ACHN (cell line): ENCODE data around the gene EIF2D.

Source experiments
- DNase-seq: peaks from one replicate; pipeline ENCODE4 v3.0.0-alpha.2; 2015
- in situ Hi-C: cut with HindIII; loops from 2 replicates; pipeline ENCODE4 v1.10.0; 2017; ENCODE audit warnings: low sequenced_read_pairs, low pct_ligation_motif_present, low pct_unique_long_range_greater_than_20kb

Gene EIF2D

GRCh38 chr1:206578068-206578977, 33.9 kb downstream of the EIF2D start:
- DNase-seq = no peak
- in situ Hi-C loops = no loop called here

- in situ Hi-C loops = no loop called here
Observed at GRCh38 chr1:206577626-206578025, 34.6 kb downstream of the EIF2D start.

DNA sequence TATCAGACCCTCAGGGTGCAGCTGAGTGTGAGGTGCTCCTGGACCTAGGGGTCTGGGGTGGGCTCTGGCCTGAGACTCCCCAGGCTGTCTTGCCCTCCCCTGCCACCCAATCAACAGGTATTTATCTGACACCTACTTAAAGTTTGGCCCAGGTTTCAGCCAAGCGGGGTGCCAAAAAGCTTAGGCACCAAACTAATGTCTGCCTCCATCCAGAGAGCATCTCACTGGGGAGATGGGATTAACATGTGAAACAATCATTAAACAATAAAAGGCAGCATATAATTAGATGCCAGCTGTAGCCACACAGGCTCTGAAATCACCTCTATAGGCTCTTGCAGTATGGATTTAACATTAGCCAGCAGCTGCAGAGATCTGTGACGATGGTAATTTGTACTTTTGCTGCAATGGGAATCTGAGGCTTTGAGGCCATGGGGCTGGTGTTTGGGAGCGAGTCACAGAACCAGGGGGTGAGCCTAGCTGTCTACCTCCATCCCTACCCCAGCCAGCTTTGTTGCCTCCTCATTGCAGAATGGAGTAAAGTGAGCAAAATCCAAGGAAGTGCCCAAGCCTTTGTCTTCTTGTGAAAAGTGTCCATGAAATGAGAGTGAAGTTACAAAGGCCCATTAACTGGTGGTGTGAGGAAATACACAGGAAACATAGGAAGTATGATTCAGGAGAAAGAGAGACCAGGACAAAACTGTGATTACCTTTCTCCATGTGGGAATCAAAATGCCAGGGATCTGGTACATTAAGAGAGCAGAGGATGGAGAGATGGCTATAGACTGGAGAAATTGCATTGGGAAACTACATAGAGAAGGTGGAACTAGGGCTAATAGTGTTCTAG, 36.1 kb downstream of the EIF2D start:
- DNase-seq = no peak
- in situ Hi-C loops = no loop called here

More at GRCh38 chr1:206577626-206578025, 34.6 kb downstream of the EIF2D start:
- DNase-seq = no peak

- DNase-seq = no peak
- in situ Hi-C loops = no loop called here
Observed at GRCh38 chr1:206575165-206575893, 36.9 kb downstream of the EIF2D start.

- in situ Hi-C loops = no loop called here
Observed at GRCh38 chr1:206573762-206574161, 38.5 kb downstream of the EIF2D start.

GRCh38 chr1:206573319-206573718, 38.9 kb downstream of the EIF2D start:
- DNase-seq = no peak
- in situ Hi-C loops = no loop called here

More at GRCh38 chr1:206573762-206574161, 38.5 kb downstream of the EIF2D start:
- no peak for DNase-seq

DNA sequence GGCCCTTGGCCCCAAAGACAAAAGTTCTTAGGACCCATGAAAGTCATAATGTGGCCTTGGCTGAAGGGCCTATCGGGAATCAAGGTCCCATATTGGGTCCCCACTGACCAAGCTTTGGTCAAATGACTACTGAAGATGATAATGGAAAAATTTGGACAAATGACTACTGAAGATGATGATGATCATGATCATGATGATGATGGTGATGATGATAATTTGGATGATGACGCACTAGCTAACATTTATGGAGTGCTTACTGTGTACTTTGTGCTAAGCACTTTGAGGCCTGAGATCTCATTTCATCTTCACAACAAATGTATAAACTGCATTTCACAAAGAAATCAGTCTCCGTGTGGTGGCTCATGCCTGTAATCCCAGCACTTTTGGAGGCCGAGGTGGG, 39.4 kb downstream of the EIF2D start:
- in situ Hi-C loops = no loop called here
- DNase-seq = no peak

GRCh38 chr1:206570529-206570928, 41.7 kb downstream of the EIF2D start:
- DNase-seq = no peak
- in situ Hi-C loops = no loop called here

DNA sequence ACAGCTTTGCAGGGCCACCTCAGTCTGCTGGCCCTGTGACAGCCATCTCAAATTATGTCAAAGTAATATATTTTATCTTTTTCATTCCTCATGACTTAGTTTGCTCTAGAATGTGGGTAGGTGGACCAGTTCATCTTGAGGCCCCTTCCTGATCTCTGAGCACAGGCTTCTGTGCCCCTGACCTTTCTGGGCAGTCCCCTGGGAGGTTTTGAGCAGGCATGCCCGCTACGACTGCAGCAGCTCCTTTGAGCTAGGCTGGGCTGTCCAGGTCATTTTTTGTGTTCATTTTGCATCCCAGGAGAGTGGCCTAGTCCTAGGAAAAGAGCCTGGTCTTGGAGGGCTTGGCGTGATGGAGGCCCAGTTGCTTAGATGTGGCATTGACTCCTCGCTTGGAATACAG, 42.7 kb downstream of the EIF2D start:
- DNase-seq = no peak
- in situ Hi-C loops = no loop called here

DNA sequence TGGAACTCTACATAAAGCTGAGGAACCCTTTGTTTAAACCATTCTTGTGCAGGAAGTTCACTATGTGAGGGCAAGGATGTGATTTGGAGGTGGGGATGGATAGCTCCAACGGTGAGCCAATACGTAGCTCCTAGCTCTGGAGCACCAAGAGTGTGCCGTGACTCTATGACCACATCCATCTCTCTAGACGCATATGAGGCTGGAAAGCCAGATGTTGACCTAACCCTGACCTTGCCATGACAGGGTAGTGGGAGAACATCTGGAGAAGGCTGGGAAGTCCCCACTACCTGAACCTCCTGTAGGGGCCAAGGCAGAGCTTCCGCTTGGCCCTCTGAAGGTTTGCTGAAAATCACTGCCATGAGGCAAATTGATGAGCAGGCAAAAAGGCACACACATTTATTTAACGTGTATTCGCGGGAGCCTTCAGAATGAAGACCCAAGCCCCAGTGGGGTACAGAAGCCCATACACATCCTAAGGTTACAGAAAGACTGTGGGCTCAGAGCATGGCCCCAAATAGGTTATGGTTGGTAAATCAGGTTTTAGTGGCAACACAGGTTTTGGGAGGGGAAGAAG, 43.4 kb downstream of the EIF2D start:
- no peak for DNase-seq
- in situ Hi-C loops = no loop called here

- DNase-seq = no peak
- in situ Hi-C loops = no loop called here
Observed at GRCh38 chr1:206568256-206568655, 44.0 kb downstream of the EIF2D start.

DNA sequence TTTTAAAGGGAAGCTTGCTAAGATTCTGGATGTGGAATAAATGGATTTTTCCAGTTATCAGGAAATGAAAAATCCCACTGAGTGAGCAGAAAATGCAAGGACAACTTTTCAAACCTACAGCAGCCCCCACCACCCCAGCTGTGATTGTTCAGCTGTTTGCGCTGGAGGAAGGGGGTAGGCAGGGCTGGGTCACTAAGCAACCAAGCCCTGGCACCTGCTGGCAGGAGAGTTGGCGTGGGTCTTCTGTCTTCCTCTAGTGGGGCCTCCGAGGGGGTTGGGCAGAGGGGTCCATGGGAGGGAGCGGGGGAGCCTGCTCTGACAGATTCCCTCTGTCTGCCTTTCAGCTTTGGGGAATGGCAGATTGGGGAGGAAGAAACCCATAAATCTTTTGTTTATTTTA, 45.3 kb downstream of the EIF2D start:
- DNase-seq = no peak
- in situ Hi-C loops = no loop called here

GRCh38 chr1:206565995-206566394, 46.3 kb downstream of the EIF2D start:
- in situ Hi-C loops = no loop called here
- no peak for DNase-seq

- no peak for DNase-seq
- in situ Hi-C loops = no loop called here
Observed at GRCh38 chr1:206563367-206564207, 48.7 kb downstream of the EIF2D start.

DNA sequence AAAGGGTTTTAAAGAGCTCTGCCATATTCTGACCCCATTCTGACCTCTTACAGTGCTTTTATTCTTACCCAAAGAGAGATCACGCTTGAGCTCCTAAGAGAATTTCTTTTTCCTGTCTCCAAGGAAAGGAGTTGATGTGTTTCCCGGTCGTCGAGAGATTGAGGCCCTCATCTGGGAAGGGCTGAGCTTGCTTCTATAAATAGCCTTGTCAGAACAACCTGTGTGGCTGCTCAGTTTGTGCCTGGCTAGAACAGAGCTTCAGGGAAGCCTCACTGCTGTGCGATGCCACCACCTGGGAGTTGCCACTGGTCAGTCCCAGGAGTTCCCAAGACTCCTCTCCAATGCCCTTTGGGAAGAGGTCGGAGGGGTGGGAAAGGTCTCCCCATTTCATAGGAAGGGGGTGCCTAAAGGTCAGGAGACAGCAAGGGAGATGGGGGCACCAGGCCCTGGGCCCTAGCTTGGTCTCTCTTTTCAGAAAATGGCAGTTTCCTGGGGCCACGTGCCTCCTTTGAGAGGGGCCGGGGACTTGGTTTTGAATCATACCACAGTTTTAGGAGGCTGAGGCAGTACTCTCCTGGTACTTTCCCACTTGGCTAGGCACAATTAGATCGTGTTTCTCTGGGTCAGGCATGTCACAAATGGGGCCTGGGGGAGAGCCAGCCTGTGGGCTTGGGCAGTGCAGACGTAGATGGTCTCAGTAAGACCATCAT, 52.1 kb downstream of the EIF2D start:
- no peak for DNase-seq
- in situ Hi-C loops = no loop called here

DNA sequence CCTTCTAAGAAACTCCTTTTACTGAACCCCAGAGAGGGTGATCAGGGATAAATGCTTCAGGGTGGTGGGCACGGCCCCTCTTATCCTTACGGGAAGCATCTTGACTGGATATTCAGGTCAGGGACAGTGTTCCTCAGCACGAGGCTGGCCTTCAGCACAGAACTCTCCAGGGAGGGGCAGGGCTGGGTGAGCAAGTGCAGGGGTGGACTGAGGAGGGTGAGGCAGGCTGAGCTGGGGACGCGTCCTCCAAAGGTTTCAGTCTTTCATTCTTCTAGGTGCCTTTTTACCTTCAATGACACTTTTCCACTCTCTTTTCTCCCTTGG, 52.6 kb downstream of the EIF2D start:
- in situ Hi-C loops = no loop called here
- no peak for DNase-seq
